SH-SY5Y (cell line): Measurements from ENCODE around the gene ECE1.

Source experiments
- GATA2 ChIP-seq: IDR thresholded peaks from 2 replicates; pipeline ENCODE4 v1.6.1; 2011; ENCODE audit warnings: mild to moderate bottlenecking, low read depth, low read length
- GATA3 ChIP-seq: IDR thresholded peaks from 2 replicates; pipeline ENCODE4 v1.6.1; 2011; ENCODE audit warnings: low read depth, mild to moderate bottlenecking, low read length, moderate library complexity

GRCh38 chr1:21322681-21323016 is 32.4 kb upstream of the ECE1 start:
- no peak for TF ChIP-seq GATA2
- no peak for TF ChIP-seq GATA3
